HG03135 (cell line): ENCODE measurements around the gene PHLDB3.
A peak's percentile ranks its signal among the peaks of the same experiment; 100 is the strongest.
"Not testable (repeated sequence)": the region's sequence is repeated elsewhere in the genome, so short reads cannot be mapped to it uniquely, and the experiment has no call there.

ENCODE experiments used
- ATAC-seq: cut with Tn5 transposase; IDR thresholded peaks from one replicate; pipeline ENCODE4 v1.9.1; 2021; ENCODE audit warnings: mild to moderate bottlenecking, moderate library complexity; ENCODE audit not compliant: unreplicated experiment

PHLDB3 gene

GRCh38 chr19:43447655-43448054 is 56.9 kb downstream of the PHLDB3 start:
- no peak for ATAC-seq

DNA sequence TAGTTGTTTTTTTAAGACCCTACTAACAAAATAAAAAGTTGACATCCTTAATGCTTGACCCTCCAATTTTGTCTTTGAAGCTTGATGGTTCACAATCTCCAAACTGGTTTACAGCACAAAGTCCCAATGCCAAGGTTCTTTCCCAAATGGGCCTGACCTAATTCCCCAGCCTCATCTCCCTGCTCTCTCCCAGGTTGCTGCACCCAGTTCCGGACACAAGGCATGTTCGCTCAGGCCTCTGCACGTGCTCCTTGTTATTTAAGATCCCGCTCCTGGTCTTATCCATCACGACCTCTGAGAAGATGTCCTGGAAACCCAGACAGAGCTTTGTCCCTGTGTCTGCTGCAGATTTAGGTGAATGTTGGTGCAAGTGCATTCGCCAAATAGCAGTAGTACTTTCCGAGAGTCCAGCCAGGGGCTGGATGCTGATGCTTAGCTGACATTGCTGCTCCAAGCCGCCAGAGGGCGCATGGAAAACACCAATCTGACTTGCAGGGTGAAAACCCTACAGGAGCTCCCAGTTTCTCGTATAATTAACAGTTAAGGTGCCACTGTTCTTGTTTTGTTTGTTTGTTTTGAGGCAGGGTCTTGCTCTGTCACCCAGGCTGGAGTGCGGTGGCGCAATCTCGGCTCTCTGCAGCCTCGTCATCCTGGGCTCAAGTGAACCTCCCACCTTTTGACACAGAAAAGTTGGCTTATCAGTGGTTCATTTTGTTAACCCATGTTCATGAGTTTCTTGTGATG is 57.6 kb downstream of the PHLDB3 start:
- ATAC-seq = peak; percentile 66

GRCh38 chr19:43445426-43445825 is 59.1 kb downstream of the PHLDB3 start:
- ATAC-seq = no peak

- no peak for ATAC-seq
Measured at GRCh38 chr19:43444531-43445287, 59.8 kb downstream of the PHLDB3 start.

DNA sequence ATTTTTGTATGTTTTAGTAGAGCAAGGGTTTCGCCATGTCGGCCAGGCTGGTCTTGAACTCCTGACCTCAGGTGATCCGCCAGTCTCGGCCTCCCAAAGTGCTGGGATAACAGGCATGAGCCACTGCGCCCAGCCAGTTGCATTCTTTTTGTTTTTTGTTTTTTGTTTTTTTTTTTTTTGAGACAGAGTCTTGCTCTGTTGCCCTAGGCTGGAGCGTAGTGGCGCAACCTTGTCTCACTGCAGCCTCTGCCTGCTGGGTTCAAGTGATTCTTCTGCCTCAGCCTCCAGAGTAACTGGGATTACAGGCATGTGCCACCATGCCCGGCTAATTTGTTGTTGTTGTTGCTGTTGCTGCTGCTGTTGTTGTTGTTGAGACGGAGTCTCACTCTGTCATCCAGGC is 60.5 kb downstream of the PHLDB3 start:
- ATAC-seq = not testable (repeated sequence)

GRCh38 chr19:43441716-43442115 is 62.8 kb downstream of the PHLDB3 start:
- no peak for ATAC-seq

GRCh38 chr19:43439709-43440063 is 64.9 kb downstream of the PHLDB3 start:
- ATAC-seq = no peak

- no peak for ATAC-seq
Measured at GRCh38 chr19:43439032-43439708, 65.4 kb downstream of the PHLDB3 start.

DNA sequence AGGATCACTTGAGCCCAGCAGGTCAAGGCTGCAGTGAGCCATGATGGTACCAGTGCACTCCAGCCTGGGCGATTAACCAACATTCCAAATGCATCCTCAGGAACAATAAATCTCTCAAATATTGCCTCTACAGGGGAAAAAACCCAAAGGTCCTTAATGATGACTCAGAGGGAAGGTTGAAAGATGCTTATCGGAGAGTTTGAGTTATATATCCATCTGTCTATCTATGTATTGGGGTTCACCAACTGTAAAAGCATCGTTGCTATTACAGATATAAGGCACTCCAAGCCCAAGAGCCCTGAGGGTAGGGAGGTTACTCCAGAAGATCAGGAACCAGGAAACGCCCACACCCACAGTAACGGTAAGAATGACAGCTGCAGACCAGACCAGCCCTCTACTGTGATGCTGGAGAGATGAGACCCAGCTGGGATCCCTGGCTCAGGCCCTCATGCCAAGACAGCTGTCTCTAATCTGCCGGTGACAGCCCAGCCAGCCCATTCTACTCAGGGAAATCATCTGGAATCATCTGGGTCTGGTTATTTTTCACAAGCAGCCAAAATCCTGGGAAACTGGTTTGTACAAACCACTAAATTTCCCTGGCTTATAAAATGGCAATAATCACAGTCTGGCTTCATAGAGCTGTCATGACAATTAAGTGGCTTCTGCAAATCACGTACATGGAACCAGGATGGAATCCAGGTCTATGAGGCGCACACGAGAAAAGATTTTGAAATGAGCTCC is 66.1 kb downstream of the PHLDB3 start:
- no peak for ATAC-seq

DNA sequence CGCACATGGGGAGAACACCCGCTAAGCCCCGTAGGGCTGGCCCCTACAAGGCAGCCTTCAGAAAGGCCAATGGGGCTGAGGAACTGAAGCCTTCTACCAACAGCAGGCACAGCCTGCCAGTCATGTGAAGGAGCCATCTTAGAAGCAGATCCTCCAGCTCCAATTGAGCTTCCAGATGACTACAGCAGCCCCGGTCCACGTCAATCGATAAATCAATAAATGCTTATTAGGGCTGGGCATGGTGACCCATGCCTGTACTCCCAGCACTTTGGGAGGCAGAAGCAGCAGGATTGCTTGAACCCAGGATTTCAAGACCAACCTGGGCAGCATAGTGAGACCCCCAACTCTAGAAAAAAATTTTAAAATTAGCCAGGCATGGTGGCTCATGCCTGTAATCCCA is 66.8 kb downstream of the PHLDB3 start:
- ATAC-seq = no peak

GRCh38 chr19:43437284-43437683 is 67.3 kb downstream of the PHLDB3 start:
- ATAC-seq = not testable (repeated sequence)

- ATAC-seq = no peak
Measured at GRCh38 chr19:43435775-43436174, 68.8 kb downstream of the PHLDB3 start.

GRCh38 chr19:43433689-43434088 is 70.9 kb downstream of the PHLDB3 start:
- no peak for ATAC-seq

GRCh38 chr19:43433358-43433673 is 71.2 kb downstream of the PHLDB3 start:
- ATAC-seq = no peak

DNA sequence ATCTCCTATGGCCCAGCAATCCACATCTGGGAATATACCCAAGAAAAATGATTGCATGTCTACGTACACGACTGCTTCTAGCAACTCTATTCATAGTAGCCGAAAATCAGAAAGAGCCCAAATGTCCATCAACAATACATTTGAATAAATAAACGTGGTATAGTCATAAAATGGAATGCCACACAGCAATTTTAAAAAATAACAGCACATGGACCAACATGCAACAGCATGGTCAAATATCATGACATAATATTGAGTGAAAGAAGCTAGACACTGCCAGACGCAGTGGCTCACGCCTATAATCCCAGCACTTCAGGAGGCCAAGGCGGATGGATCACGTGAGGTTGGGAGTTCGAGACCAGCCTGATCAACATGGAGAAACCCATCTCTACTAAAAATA is 73.6 kb downstream of the PHLDB3 start:
- no peak for ATAC-seq

- ATAC-seq = peak; percentile 60
Measured at GRCh38 chr19:43430142-43430710, 74.3 kb downstream of the PHLDB3 start.

DNA sequence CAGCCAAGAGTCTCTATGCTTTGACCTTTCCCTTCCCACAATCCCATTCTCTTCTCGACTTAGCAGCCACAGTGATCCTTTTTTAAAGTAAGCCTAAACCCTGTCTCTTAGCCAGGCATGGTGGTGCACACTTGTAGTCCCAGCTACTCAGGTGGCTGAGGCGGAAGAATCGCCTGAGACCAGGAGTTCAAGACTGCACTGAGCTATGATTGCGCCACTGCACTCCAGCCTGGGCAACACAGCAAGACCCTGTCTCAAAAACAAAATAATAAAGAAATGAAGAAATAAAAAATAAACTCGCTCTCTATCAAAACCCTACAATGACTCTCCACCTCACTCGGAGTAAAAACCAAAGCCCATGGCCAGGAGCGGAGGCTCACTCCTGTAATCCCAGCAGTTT is 75.2 kb downstream of the PHLDB3 start:
- ATAC-seq = no peak

DNA sequence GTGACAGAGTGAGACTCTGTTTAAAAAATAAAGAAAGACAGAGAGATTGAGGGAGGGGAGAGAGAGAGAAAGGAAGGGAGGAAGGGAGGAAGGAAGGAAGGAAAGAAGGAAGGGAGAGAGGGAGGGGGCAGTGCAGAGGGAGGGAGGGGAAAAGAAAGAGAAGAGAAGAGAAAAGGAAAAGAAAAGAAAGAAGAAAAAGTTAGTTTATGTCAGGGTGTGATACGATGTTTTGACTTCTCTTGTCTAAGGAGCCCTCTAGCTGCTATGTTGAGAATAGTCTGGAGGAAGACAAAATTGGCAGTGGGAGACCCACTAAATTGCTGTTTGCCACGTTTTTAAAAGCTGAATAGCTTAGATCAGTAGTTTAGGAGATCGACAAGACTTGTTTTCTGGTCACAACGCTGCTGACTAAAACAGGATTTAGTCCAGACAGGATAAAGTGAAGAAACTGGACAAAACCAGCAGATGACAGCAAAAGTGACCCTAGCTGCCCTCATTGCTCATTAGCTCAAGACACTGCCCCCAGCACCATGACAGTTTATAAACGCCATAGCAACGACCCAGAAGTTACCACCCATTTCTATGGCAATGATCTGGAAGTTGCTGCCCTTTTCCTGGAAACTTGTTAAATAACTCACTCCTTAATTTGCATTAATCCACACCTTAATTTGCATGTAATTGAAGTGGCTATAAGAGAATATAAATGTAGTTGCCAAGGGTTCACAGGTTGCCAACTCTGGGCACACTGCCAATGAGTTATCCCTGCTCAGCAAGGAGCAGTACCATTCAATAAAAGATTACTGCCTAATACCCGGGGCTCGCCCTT is 78.8 kb downstream of the PHLDB3 start:
- no peak for ATAC-seq
